Measurements from ENCODE around the gene RBFOX2. TPM values are rescaled to one million over a fixed set of nuclear protein-coding genes. Genes with fewer than 3 reads are reported as not detected.
"Not testable (repeated sequence)": the region's sequence is repeated elsewhere in the genome, so short reads cannot be mapped to it uniquely, and the experiment has no call there.

Gene RBFOX2
- total and polyA plus RNA-seq, 4 donors, result 139 to 178 (median 153) TPM

DNA sequence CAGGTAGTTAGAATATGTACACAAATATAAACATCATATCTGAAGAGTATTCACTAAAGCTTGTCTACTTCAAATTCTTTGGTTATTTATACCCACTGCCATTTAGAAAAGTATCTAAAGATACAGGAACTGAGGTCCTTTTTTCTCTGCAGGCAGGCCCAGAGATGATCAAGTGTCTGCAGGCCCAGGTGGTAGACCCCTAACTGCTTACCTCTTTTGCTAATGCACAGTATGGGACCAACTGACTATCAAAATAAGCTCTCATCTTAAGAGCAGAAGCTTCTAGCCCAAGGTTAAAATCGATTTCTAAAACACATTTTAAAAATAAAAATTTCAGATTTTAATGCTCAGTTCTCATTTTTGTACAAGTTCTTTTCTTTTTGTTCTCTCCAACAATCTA, 229.5 kb downstream of the RBFOX2 start:
- no peak overlapping the region for H3K27ac ChIP-seq (ENCODE audit: low read depth, low read length)
- H3K9me3 ChIP-seq (ENCODE audit: control insufficient read depth, insufficient read depth, low read length), result no peaks in the 10 kb centered on the region
- no peak overlapping the region for H3K4me3 ChIP-seq (ENCODE audit: low read depth, low read length)
- DNase-seq (ENCODE audit: low read depth in 4 of 6, low spot score in 6 of 6), result no peak
- no peaks in the 10 kb centered on the region for H3K36me3 ChIP-seq (ENCODE audit: control insufficient read depth, insufficient read depth, low read length)
- H3K4me1 ChIP-seq (ENCODE audit: control insufficient read depth, insufficient read depth, low read length), result no peaks in the 10 kb centered on the region
- H3K27me3 ChIP-seq (ENCODE audit: control insufficient read depth, insufficient read depth, low read length), result no peaks in the 10 kb centered on the region
- no CpG with 5 or more reads among the region's 1 CpG for WGBS (ENCODE audit: insufficient coverage)

DNA sequence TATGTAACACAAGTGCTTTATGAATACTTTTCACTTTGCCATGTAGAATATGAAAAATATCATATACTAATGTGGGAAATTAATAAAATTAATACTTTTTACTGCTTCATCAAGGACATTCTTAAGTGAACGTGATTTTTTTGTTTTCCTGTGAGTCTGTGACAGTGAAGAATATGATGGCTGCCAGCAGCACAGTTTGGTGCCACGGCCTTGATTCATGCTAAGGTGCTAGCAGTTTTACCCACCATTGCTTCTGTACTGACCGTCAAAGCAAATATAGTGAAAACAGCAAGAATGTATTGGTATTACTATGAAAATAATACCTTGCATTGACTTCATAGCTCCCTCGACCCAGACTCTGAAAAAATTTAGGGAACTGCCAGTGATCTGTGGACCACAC, 231.2 kb downstream of the RBFOX2 start:
- no peaks in the 10 kb centered on the region for H3K27me3 ChIP-seq (ENCODE audit: control insufficient read depth, insufficient read depth, low read length)
- H3K36me3 ChIP-seq (ENCODE audit: control insufficient read depth, insufficient read depth, low read length), result no peaks in the 10 kb centered on the region
- no peaks in the 10 kb centered on the region for H3K4me1 ChIP-seq (ENCODE audit: control insufficient read depth, insufficient read depth, low read length)
- H3K27ac ChIP-seq (ENCODE audit: low read depth, low read length), result no peak overlapping the region
- no CpG with 5 or more reads among the region's 4 CpGs for WGBS (ENCODE audit: insufficient coverage)
- no peak overlapping the region for H3K4me3 ChIP-seq (ENCODE audit: low read depth, low read length)
- DNase-seq (ENCODE audit: low read depth in 4 of 6, low spot score in 6 of 6), result no peak
- no peaks in the 10 kb centered on the region for H3K9me3 ChIP-seq (ENCODE audit: control insufficient read depth, insufficient read depth, low read length)

DNA sequence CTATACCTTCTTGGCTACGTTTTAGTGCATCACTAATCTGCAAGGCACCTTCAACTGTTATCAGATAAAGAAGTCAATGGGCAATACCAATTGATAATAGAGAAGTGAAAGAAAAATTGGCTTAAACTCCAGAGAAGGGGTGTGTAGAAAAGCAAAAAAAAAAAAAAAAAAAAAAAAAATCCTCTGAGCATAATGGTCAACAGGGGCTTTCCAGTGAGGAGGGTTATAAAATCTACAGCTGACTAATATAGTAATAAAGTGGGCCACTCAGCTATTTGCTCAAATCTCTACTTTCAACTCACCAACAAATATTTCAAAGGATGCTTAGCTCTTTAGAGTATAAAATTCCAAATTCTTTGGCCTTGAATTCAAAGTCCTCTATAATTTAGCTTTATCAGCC, 233.1 kb downstream of the RBFOX2 start:
- Histone ChIP-seq H3K4me3 (ENCODE audit: low read depth, low read length) (no peak overlapping the region), H3K4me1 (ENCODE audit: control insufficient read depth, insufficient read depth, low read length) (no peaks in the 10 kb centered on the region), H3K27me3 (ENCODE audit: control insufficient read depth, insufficient read depth, low read length) (no peaks in the 10 kb centered on the region), H3K9me3 (ENCODE audit: control insufficient read depth, insufficient read depth, low read length) (no peaks in the 10 kb centered on the region), H3K36me3 (ENCODE audit: control insufficient read depth, insufficient read depth, low read length) (peaks cover 4% of the 10 kb centered on the region), H3K27ac (ENCODE audit: low read depth, low read length) (no peak overlapping the region)
- no CpG with 5 or more reads among the region's 1 CpG for WGBS (ENCODE audit: insufficient coverage)
- DNase-seq (ENCODE audit: low read depth in 4 of 6, low spot score in 6 of 6), result no peak

GRCh38 chr22:35792506-35792905, 236.1 kb downstream of the RBFOX2 start:
- DNase-seq (ENCODE audit: low read depth in 4 of 6, low spot score in 6 of 6), result no peak
- H3K9me3 ChIP-seq (ENCODE audit: control insufficient read depth, insufficient read depth, low read length), result no peaks in the 10 kb centered on the region
- H3K4me3 ChIP-seq (ENCODE audit: low read depth, low read length), result no peak overlapping the region
- no peak overlapping the region for H3K27ac ChIP-seq (ENCODE audit: low read depth, low read length)
- peaks cover 4% of the 10 kb centered on the region for H3K36me3 ChIP-seq (ENCODE audit: control insufficient read depth, insufficient read depth, low read length)
- no peaks in the 10 kb centered on the region for H3K4me1 ChIP-seq (ENCODE audit: control insufficient read depth, insufficient read depth, low read length)
- H3K27me3 ChIP-seq (ENCODE audit: control insufficient read depth, insufficient read depth, low read length), result no peaks in the 10 kb centered on the region
- 100% methylated on average over 1 of the region's 4 CpGs for WGBS (ENCODE audit: insufficient coverage)

GRCh38 chr22:35791788-35792187, 236.8 kb downstream of the RBFOX2 start:
- not testable (repeated sequence) for H3K36me3 ChIP-seq (ENCODE audit: control insufficient read depth, insufficient read depth, low read length); DNase-seq (ENCODE audit: low read depth in 4 of 6, low spot score in 6 of 6); H3K9me3 ChIP-seq (ENCODE audit: control insufficient read depth, insufficient read depth, low read length)

DNA sequence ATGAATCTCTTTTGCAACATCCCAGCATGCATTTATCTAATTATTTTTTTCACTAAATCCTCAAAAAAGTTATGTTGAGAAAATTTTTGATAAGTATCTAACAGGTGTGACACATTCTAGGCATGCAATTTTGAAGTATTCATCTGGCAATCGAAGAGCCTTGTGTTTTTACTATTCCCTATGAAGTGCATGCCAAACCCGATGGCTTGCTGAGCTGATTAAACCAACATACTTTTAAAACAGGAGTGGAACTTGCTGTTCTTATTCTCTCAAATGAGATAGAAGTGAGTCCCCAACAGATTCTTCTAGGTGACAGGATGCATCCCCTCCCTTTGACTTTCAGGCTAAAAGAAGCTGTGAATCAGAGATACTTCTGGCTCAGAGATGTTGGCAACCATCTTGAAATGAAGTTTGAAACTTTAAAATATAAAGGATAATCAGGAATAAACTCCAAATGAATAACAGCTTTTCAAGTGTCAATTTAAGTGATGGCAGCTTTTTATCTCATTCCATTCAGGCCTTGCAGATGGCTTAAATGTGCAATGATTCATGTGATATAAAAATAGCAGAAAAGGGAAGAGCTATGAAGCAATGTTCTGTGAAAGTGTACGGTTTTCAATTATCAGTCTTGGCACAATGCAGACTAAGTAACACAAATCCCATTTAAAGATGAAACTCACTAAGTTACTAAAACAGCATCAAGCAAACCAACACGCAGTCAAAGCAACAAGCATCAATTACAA, 243.3 kb downstream of the RBFOX2 start:
- no peaks in the 10 kb centered on the region for H3K27me3 ChIP-seq (ENCODE audit: control insufficient read depth, insufficient read depth, low read length)

More at GRCh38 chr22:35791788-35792187, 236.8 kb downstream of the RBFOX2 start:
- not testable (repeated sequence) for H3K27ac ChIP-seq (ENCODE audit: low read depth, low read length); H3K4me1 ChIP-seq (ENCODE audit: control insufficient read depth, insufficient read depth, low read length); H3K27me3 ChIP-seq (ENCODE audit: control insufficient read depth, insufficient read depth, low read length); H3K4me3 ChIP-seq (ENCODE audit: low read depth, low read length)
- no CpG with 5 or more reads among the region's 2 CpGs for WGBS (ENCODE audit: insufficient coverage)

GRCh38 chr22:35784633-35785032, 244.0 kb downstream of the RBFOX2 start:
- Histone ChIP-seq H3K4me1 (ENCODE audit: control insufficient read depth, insufficient read depth, low read length) (peaks cover 7% of the 10 kb centered on the region), H3K9me3 (ENCODE audit: control insufficient read depth, insufficient read depth, low read length) (no peaks in the 10 kb centered on the region), H3K27ac (ENCODE audit: low read depth, low read length) (no peak overlapping the region), H3K4me3 (ENCODE audit: low read depth, low read length) (no peak overlapping the region), H3K27me3 (ENCODE audit: control insufficient read depth, insufficient read depth, low read length) (no peaks in the 10 kb centered on the region), H3K36me3 (ENCODE audit: control insufficient read depth, insufficient read depth, low read length) (peaks cover 15% of the 10 kb centered on the region)
- 97% methylated on average over 17 of the region's 21 CpGs for WGBS (ENCODE audit: insufficient coverage)
- DNase-seq (ENCODE audit: low read depth in 4 of 6, low spot score in 6 of 6), result no peak

More for the DNA sequence above, 243.3 kb downstream of the RBFOX2 start:
- peak in 1 of 6 donors; percentile 49 for DNase-seq (ENCODE audit: low read depth in 4 of 6, low spot score in 6 of 6)
- Histone ChIP-seq H3K27ac (ENCODE audit: low read depth, low read length) (no peak overlapping the region), H3K4me3 (ENCODE audit: low read depth, low read length) (no peak overlapping the region), H3K9me3 (ENCODE audit: control insufficient read depth, insufficient read depth, low read length) (no peaks in the 10 kb centered on the region), H3K4me1 (ENCODE audit: control insufficient read depth, insufficient read depth, low read length) (peaks cover 7% of the 10 kb centered on the region), H3K36me3 (ENCODE audit: control insufficient read depth, insufficient read depth, low read length) (peaks cover 15% of the 10 kb centered on the region)
- 64% methylated on average over 1 of the region's 4 CpGs for WGBS (ENCODE audit: insufficient coverage)

DNA sequence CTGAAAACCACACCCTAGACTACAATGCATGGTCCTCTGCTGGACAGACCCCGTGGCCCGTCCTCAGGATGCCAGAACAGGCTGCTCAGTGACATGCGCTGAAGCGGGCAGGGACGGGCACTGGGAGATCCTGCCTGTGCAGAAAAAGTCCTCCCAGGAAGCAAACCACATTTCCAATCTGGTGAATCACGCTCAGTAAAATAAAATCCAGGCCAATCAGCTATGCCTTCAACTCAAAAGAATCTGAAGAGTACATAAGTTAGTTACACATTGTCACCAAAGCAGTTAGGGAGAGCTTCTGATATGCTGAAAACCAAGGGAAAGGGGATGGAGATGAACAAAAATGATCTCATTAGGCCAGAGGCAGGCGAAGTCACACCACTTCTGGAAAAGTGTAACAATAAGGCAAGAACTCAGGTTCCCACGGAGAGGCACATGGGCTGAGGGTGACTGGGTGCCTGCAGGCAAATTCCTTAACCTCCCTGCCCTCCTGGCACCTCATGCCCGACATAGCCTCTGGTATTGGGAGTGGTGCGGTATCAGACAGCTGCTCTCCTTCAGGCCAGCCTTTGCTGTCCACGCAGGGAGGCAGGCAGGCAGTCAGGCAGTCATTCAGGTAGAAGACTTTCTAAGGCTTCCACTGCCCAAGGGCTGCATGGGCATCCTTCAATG, 244.5 kb downstream of the RBFOX2 start:
- WGBS (ENCODE audit: insufficient coverage), result 92% methylated on average over 7 of the region's 11 CpGs
- Histone ChIP-seq H3K4me1 (ENCODE audit: control insufficient read depth, insufficient read depth, low read length) (peaks cover 7% of the 10 kb centered on the region), H3K27ac (ENCODE audit: low read depth, low read length) (no peak overlapping the region), H3K27me3 (ENCODE audit: control insufficient read depth, insufficient read depth, low read length) (no peaks in the 10 kb centered on the region), H3K9me3 (ENCODE audit: control insufficient read depth, insufficient read depth, low read length) (no peaks in the 10 kb centered on the region), H3K4me3 (ENCODE audit: low read depth, low read length) (no peak overlapping the region), H3K36me3 (ENCODE audit: control insufficient read depth, insufficient read depth, low read length) (peaks cover 15% of the 10 kb centered on the region)
- DNase-seq (ENCODE audit: low read depth in 4 of 6, low spot score in 6 of 6), result no peak

DNA sequence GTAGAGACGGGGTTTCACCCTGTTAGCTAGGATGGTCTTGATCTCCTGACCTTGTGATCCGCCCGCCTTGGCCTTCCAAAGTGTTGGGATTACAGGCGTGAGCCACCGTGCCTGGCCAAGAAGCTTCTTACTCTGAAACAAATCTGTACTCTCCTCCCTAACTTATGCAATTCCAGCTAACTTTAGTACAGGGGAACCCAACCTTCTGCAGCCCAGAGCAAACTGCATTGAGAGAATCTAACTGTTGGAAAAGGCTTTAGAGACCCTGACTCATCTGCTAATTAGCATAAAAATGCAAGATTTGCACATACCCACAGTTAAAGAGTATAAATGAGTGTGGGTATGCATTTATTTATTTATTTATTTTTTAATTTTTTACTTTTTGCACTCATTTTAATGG, 246.1 kb downstream of the RBFOX2 start:
- Histone ChIP-seq H3K36me3 (ENCODE audit: control insufficient read depth, insufficient read depth, low read length) (peaks cover 15% of the 10 kb centered on the region), H3K27ac (ENCODE audit: low read depth, low read length) (no peak overlapping the region), H3K4me3 (ENCODE audit: low read depth, low read length) (no peak overlapping the region), H3K27me3 (ENCODE audit: control insufficient read depth, insufficient read depth, low read length) (no peaks in the 10 kb centered on the region), H3K4me1 (ENCODE audit: control insufficient read depth, insufficient read depth, low read length) (peaks cover 7% of the 10 kb centered on the region), H3K9me3 (ENCODE audit: control insufficient read depth, insufficient read depth, low read length) (no peaks in the 10 kb centered on the region)
- 90% methylated on average over 2 of the region's 5 CpGs for WGBS (ENCODE audit: insufficient coverage)
- no peak for DNase-seq (ENCODE audit: low read depth in 4 of 6, low spot score in 6 of 6)

DNA sequence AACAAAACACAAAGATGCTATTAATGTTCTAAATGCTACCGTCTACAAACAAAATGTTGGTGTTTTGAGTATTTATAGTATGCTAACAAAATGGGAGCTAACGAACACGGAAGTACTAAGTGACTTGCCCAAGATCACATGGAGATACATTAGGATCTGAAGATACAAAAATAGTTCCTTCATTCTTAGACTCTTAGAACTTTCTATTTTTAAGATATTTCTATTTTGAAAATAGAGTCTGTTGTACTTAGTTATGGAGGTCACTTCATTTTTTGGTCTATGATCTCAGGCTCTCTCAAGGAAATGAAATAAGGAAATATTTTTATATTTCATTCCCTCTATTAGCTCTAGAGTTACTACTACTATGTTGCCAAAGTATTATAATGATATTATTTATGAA, 246.7 kb downstream of the RBFOX2 start:
- peaks cover 7% of the 10 kb centered on the region for H3K4me1 ChIP-seq (ENCODE audit: control insufficient read depth, insufficient read depth, low read length)
- no peak overlapping the region for H3K4me3 ChIP-seq (ENCODE audit: low read depth, low read length)
- H3K36me3 ChIP-seq (ENCODE audit: control insufficient read depth, insufficient read depth, low read length), result peaks cover 15% of the 10 kb centered on the region
- H3K27ac ChIP-seq (ENCODE audit: low read depth, low read length), result no peak overlapping the region
- no peaks in the 10 kb centered on the region for H3K9me3 ChIP-seq (ENCODE audit: control insufficient read depth, insufficient read depth, low read length)
- no CpG with 5 or more reads among the region's 3 CpGs for WGBS (ENCODE audit: insufficient coverage)
- no peak for DNase-seq (ENCODE audit: low read depth in 4 of 6, low spot score in 6 of 6)
- H3K27me3 ChIP-seq (ENCODE audit: control insufficient read depth, insufficient read depth, low read length), result no peaks in the 10 kb centered on the region
